Gastrocnemius medialis (tissue), 4 donors: ENCODE results near the gene RUNX1. TPM values are rescaled to one million over a fixed set of nuclear protein-coding genes. Genes with fewer than 3 reads are reported as not detected.

Experiments used
- ATAC-seq, 2 donors: fragments of 150-250 bp; one replicate each; pipeline ENCODE4 v1.9.1; 2016
- DNase-seq, 2 donors: peaks; one replicate each; pipeline ENCODE4 v3.0.0-alpha.2; 2019
- H3K27ac ChIP-seq, 4 donors: fragments of 200-600 bp; sonication (generic); 1 replicate in 1 of 4; 2 replicates in 3 of 4; pipeline ENCODE4 v1.5.1; 2016 to 2018; ENCODE audit warnings: mild to moderate bottlenecking in 2 of 4, moderate library complexity in 1 of 4
- H3K27me3 ChIP-seq, 3 donors: fragments of 200-600 bp; sonication (generic) in 2 of 3; 1 replicate in 1 of 3; 2 replicates in 2 of 3; pipeline versions ENCODE4 v1.5.1 to v1.6.0; 2016 to 2019; ENCODE audit warnings: mild to moderate bottlenecking in 1 of 3, moderate library complexity in 1 of 3
- H3K36me3 ChIP-seq, 2 donors: fragments of 200-600 bp; sonication (generic) in 1 of 2; one replicate each; pipeline ENCODE4 v1.5.1; 2017 to 2018
- H3K4me1 ChIP-seq, 2 donors: fragments of 200-600 bp; sonication (generic) in 1 of 2; one replicate each; pipeline ENCODE4 v1.5.1; 2016 to 2017; ENCODE audit warnings: mild to moderate bottlenecking in 2 of 2
- H3K4me3 ChIP-seq, 4 donors: fragments of 200-600 bp; sonication (generic) in 3 of 4; 1 replicate in 1 of 4; 2 replicates in 3 of 4; pipeline ENCODE4 v1.5.1; 2016 to 2019; ENCODE audit warnings: mild to moderate bottlenecking in 2 of 4
- H3K9me3 ChIP-seq, 3 donors: fragments of 200-600 bp; sonication (generic) in 2 of 3; 1 replicate in 1 of 3; 2 replicates in 2 of 3; pipeline ENCODE4 v1.5.1; 2016 to 2019
- POLR2A ChIP-seq, 2 donors: fragments of 450-650 bp; IDR thresholded peaks; one replicate each; pipeline ENCODE4 v1.6.1; 2017; ENCODE audit warnings: antibody characterized with exemption in 2 of 2, mild to moderate bottlenecking in 2 of 2, moderate library complexity in 2 of 2
- in situ Hi-C, 4 donors: fragments of 200-750 bp; cut with MboI; loops; one replicate each; pipeline versions ENCODE4 v1.15.0 to v1.8.0; 2017; ENCODE audit warnings: low sequenced_read_pairs in 4 of 4
- intact Hi-C: fragments of 100-400 bp; cut with DNase I; formaldehyde crosslinking; loops from one replicate; pipeline ENCODE4 v1.15.1; 2023; ENCODE audit warnings: low total_unique reads
- total RNA-seq, 4 donors: library from RNA; depleted of rRNA; stranded (reverse); fragments of >200 nt; gene quantifications; one replicate each; pipeline versions ENCODE4 v1.1.0 to v1.2.3, GENCODE V29; 2016
- TF ChIP-seq, protein P1 (sequence below), 5 experiments: fragments of 450-650 bp in 3 of 5; fragments of 200-600 bp in 2 of 5; sonication (generic) in 2 of 5; IDR thresholded peaks in 4 of 5; conservative IDR thresholded peaks in 1 of 5; 1 replicate in 4 of 5; 2 replicates in 1 of 5; pipeline ENCODE4 v1.5.1; 2016 to 2019; ENCODE audit warnings: antibody characterized with exemption in 5 of 5, mild to moderate bottlenecking in 3 of 5, moderate library complexity in 3 of 5

The RUNX1 gene
- total RNA-seq, 4 donors from 2014 or later = 8.0 to 20.9 (median 10.6) TPM

DNA sequence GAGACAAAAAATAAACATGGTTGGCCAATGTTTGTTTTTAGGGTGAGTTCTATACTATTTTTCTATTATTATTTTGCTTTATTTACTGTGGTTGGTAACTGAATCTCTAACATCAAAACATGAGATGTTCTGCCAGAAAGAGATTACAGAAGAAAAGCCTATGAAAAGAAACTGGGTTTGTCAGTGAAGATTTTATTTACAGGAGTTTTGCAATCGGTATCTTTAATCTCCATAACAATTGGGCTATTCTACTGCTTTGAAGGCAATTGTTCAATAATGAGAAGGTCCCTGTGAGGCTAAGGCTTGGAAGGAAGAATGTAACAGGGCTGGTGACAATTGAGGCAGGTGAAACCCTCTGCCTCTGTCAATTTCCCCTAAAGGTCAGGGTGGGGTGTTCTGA is 224.8 kb downstream of the RUNX1 start:
- Histone ChIP-seq H3K27ac (peak overlapping the region in 3 of 4 donors; percentile 3 to 21 (median 15)), H3K4me3 (no peak overlapping the region), H3K9me3 (no peaks in the 10 kb centered on the region), H3K36me3 (peaks cover 0 to 30% of the 10 kb centered on the region in 2 donors), H3K4me1 (peaks cover 6 to 10% of the 10 kb centered on the region in 2 donors), H3K27me3 (no peaks in the 10 kb centered on the region)
- intact Hi-C loops = no loop called here
- no peak for TF ChIP-seq POLR2A (IDR thresholded peaks at IDR 0.05)
- TF ChIP-seq, protein P1, sequence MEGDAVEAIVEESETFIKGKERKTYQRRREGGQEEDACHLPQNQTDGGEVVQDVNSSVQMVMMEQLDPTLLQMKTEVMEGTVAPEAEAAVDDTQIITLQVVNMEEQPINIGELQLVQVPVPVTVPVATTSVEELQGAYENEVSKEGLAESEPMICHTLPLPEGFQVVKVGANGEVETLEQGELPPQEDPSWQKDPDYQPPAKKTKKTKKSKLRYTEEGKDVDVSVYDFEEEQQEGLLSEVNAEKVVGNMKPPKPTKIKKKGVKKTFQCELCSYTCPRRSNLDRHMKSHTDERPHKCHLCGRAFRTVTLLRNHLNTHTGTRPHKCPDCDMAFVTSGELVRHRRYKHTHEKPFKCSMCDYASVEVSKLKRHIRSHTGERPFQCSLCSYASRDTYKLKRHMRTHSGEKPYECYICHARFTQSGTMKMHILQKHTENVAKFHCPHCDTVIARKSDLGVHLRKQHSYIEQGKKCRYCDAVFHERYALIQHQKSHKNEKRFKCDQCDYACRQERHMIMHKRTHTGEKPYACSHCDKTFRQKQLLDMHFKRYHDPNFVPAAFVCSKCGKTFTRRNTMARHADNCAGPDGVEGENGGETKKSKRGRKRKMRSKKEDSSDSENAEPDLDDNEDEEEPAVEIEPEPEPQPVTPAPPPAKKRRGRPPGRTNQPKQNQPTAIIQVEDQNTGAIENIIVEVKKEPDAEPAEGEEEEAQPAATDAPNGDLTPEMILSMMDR (IDR thresholded peaks at IDR 0.05 in 4 of 5, conservative IDR thresholded peaks at IDR 0.05 in 1 of 5) = no peak
- in situ Hi-C loops = no loop called here
- DNase-seq (no peak), ATAC-seq (peak in 1 of 2 donors; percentile 33)

DNA sequence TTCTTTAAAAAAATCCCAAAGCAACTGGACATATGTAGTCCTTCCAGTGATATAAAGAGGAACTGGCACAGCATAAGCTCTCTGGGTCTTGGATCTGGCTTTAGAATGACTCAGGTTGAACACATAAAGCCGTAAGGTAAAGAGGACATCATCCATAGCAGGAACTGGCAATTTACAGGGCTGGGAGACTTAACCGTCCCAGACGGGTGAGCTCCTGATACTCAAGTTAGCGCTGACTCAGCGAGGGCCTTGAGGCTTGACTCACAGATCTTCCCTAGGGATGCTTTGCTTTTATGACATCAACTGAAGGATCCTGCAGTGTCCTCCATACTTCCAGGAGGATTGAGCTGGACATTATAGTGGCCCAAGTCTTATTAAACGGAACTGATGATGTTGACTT is 226.2 kb downstream of the RUNX1 start:
- peaks cover 0 to 17% of the 10 kb centered on the region in 2 donors for H3K36me3 ChIP-seq
- DNase-seq (no peak), ATAC-seq (no peak)
- no peak overlapping the region for H3K4me3 ChIP-seq
- no peak overlapping the region for H3K27ac ChIP-seq
- intact Hi-C loops = no loop called here
- H3K4me1 ChIP-seq = peaks cover 10 to 17% of the 10 kb centered on the region in 2 donors
- in situ Hi-C loops = no loop called here
- H3K27me3 ChIP-seq = no peaks in the 10 kb centered on the region
- TF ChIP-seq, protein P1 (IDR thresholded peaks at IDR 0.05 in 4 of 5, conservative IDR thresholded peaks at IDR 0.05 in 1 of 5) = no peak
- TF ChIP-seq POLR2A (IDR thresholded peaks at IDR 0.05) = no peak
- H3K9me3 ChIP-seq = no peaks in the 10 kb centered on the region

GRCh38 chr21:34822168-34822567 is 226.9 kb downstream of the RUNX1 start:
- peaks cover 0 to 9% of the 10 kb centered on the region in 2 donors for H3K36me3 ChIP-seq
- no peak overlapping the region for H3K4me3 ChIP-seq
- in situ Hi-C loops = no loop called here
- intact Hi-C loops = no loop called here
- H3K4me1 ChIP-seq = peaks cover 10 to 17% of the 10 kb centered on the region in 2 donors
- H3K27me3 ChIP-seq = no peaks in the 10 kb centered on the region
- TF ChIP-seq POLR2A (IDR thresholded peaks at IDR 0.05) = no peak
- TF ChIP-seq, protein P1 (IDR thresholded peaks at IDR 0.05 in 4 of 5, conservative IDR thresholded peaks at IDR 0.05 in 1 of 5) = no peak
- ATAC-seq = no peak
- DNase-seq = no peak
- no peak overlapping the region for H3K27ac ChIP-seq
- H3K9me3 ChIP-seq = no peaks in the 10 kb centered on the region

- no peaks in the 10 kb centered on the region for H3K27me3 ChIP-seq
- H3K4me1 ChIP-seq = peaks cover 10 to 17% of the 10 kb centered on the region in 2 donors
- no peak overlapping the region for H3K4me3 ChIP-seq
- TF ChIP-seq, protein P1 (IDR thresholded peaks at IDR 0.05 in 4 of 5, conservative IDR thresholded peaks at IDR 0.05 in 1 of 5) = no peak
- no peak for TF ChIP-seq POLR2A (IDR thresholded peaks at IDR 0.05)
- intact Hi-C loops (no loop called here), in situ Hi-C loops (no loop called here)
- H3K36me3 ChIP-seq = peaks cover 0 to 9% of the 10 kb centered on the region in 2 donors
- DNase-seq (no peak), ATAC-seq (no peak)
- H3K9me3 ChIP-seq = no peaks in the 10 kb centered on the region
- H3K27ac ChIP-seq = no peak overlapping the region
These were observed 227.4 kb downstream of the RUNX1 start for GRCh38 chr21:34821717-34822116.

DNA sequence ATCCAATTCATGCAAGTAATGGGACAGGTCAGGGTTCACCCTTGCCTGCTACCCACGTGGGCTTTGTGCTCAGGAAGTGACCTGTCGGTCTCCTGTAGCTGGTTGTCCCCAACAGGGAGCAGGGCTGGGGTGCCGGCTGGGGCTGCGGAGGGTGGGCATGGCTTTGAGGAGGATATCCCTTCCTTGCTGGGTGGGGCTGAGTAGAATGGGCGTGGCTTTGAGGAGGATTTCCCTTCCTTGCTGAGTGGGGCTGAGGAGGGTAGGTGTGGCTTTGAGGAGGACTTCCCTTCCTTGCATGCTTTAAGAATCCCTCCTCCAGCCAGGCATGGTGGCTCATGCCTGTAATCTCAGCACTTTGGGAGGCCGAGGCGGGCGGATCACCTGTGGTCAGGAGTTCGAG is 229.1 kb downstream of the RUNX1 start:
- Histone ChIP-seq H3K4me1 (peaks cover 10 to 17% of the 10 kb centered on the region in 2 donors), H3K27me3 (no peaks in the 10 kb centered on the region), H3K27ac (peak overlapping the region in 2 of 4 donors; percentile 17 to 22), H3K9me3 (no peaks in the 10 kb centered on the region), H3K4me3 (no peak overlapping the region), H3K36me3 (peaks cover 0 to 5% of the 10 kb centered on the region in 2 donors)
- ATAC-seq = no peak
- in situ Hi-C loops (no loop called here), intact Hi-C loops (no loop called here)
- no peak for DNase-seq
- TF ChIP-seq, protein P1 (IDR thresholded peaks at IDR 0.05 in 4 of 5, conservative IDR thresholded peaks at IDR 0.05 in 1 of 5) = no peak
- TF ChIP-seq POLR2A (IDR thresholded peaks at IDR 0.05) = no peak
